Endothelial cell of umbilical vein (primary cell): ENCODE data around the gene CCDC191.

Experiments
- POLR2A ChIP-seq: IDR thresholded peaks from 2 replicates; pipeline ENCODE4 v1.6.1; 2012; ENCODE audit warnings: low read depth, mild to moderate bottlenecking, control low read depth, low read length
- TF ChIP-seq, protein P1 (sequence below), 2 donors: IDR thresholded peaks; 1 replicate in 1 of 2; 2 replicates in 1 of 2; pipeline ENCODE4 v1.5.1; 2011; ENCODE audit warnings: low read length in 2 of 2, mild to moderate bottlenecking in 2 of 2, moderate library complexity in 2 of 2, control low read depth in 1 of 2, inconsistent platforms in 1 of 2, low read depth in 1 of 2; ENCODE audit not compliant: insufficient read depth in 1 of 2; ENCODE audit errors: extremely low read depth in 1 of 2

DNA sequence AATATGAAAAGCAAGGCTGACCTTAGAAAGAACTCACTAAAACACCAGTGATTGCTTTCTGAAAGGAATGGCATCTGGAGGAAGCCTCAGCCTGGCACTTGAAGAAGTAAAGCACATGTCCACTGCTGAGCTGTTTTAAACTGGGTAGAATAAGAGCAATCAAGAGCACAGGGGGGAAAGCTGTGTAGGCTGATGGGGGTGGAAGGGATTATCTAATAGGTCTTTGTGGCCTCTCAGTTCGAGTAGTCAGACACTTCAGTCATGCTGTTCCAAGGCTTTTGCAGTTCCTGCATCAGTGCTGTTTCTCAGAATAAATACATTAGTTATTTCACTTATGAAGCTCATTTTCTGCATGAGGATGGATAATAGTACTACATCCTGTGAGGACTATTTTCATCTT, 22.6 kb downstream of the CCDC191 start:
- TF ChIP-seq POLR2A = no peak
- TF ChIP-seq, protein P1, sequence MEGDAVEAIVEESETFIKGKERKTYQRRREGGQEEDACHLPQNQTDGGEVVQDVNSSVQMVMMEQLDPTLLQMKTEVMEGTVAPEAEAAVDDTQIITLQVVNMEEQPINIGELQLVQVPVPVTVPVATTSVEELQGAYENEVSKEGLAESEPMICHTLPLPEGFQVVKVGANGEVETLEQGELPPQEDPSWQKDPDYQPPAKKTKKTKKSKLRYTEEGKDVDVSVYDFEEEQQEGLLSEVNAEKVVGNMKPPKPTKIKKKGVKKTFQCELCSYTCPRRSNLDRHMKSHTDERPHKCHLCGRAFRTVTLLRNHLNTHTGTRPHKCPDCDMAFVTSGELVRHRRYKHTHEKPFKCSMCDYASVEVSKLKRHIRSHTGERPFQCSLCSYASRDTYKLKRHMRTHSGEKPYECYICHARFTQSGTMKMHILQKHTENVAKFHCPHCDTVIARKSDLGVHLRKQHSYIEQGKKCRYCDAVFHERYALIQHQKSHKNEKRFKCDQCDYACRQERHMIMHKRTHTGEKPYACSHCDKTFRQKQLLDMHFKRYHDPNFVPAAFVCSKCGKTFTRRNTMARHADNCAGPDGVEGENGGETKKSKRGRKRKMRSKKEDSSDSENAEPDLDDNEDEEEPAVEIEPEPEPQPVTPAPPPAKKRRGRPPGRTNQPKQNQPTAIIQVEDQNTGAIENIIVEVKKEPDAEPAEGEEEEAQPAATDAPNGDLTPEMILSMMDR (IDR thresholded peaks at IDR 0.05; ENCODE audit: extremely low read depth in 1 of 2, insufficient read depth in 1 of 2, low read depth in 1 of 2, low read length in 2 of 2) = no peak
